ENCODE measurements around the gene NUDT1. TPM values are rescaled to one million over a fixed set of nuclear protein-coding genes. Genes with fewer than 3 reads are reported as not detected.

The NUDT1 gene
- total RNA-seq, 1 donor from 2014 or later = 4.8 TPM

GRCh38 chr7:2299131-2299829 lies 57.3 kb downstream of the NUDT1 start:
- DNase-seq (ENCODE audit: low read depth in 2 of 2) = peak; percentile 80 to 89

DNA sequence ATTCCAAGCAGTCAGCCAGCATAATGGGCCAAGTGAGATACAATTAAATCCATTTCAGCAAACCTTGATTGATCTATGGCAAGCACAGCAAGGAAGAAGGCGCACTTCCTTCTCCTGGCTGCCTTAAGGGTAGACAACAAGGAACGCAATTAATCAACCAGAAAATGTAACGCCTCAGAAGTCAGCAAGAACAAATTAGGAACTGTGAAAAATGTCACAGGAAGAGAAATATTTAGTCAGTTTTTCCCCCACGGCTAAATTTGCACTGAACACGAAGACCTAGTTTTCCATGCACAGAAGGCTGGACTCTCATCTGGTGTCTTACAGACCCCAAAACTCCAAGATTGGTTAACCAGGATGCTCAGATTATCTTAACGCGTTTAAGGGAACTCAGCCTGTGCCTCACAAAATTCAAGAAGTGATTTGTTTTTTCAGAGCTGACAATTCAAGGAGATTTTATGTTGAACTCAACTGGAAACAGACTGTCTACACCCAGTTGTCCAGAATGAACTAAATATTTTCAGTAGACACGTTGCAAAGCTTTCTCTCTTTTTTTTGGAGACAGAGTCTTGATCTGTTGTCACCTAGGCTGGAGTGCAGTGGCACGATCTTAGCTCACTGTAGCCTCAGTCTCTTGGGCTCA lies 58.0 kb downstream of the NUDT1 start:
- peak in 1 of 2 donors; percentile 81 for DNase-seq (ENCODE audit: low read depth in 2 of 2)

Other genes starting within 250 kb of the NUDT1 start
- 35.3 and 46.0 TPM in 2 replicates for gene MAD1L1, start 9.3 kb upstream of the NUDT1 start, total RNA-seq
- 10.7 and 13.7 TPM in 2 replicates for gene MRM2, start within 50 bp of the NUDT1 start, total RNA-seq
- gene SNX8, start 72.2 kb downstream of the NUDT1 start, total RNA-seq = 5.6 and 6.5 TPM in 2 replicates
- gene EIF3B, start 112.6 kb downstream of the NUDT1 start, total RNA-seq = 141 and 143 TPM in 2 replicates
- gene CHST12, start 161.4 kb downstream of the NUDT1 start, total RNA-seq = 2.8 and 3.8 TPM in 2 replicates
- gene GRIFIN, start 234.2 kb downstream of the NUDT1 start, total RNA-seq = not detected in 2 replicates

All from lung microvascular endothelial cell (primary cell).